ENCODE measurements around the gene CD52.
A peak's percentile ranks its signal among the peaks of the same experiment; 100 is the strongest.

CD52 gene

GRCh38 chr1:26317612-26318337 lies at the start of gene CD52:
CD52 (plus strand) TSS chr1:26317958; CDS start chr1:26318018, 60 bp downstream.
- DNase-seq = peak; percentile 79 to 84

GRCh38 chr1:26268290-26269197 lies 49.2 kb upstream of the CD52 start:
- no peak for DNase-seq

- DNase-seq = no peak
Observed at GRCh38 chr1:26269198-26269550, 48.6 kb upstream of the CD52 start.

DNA sequence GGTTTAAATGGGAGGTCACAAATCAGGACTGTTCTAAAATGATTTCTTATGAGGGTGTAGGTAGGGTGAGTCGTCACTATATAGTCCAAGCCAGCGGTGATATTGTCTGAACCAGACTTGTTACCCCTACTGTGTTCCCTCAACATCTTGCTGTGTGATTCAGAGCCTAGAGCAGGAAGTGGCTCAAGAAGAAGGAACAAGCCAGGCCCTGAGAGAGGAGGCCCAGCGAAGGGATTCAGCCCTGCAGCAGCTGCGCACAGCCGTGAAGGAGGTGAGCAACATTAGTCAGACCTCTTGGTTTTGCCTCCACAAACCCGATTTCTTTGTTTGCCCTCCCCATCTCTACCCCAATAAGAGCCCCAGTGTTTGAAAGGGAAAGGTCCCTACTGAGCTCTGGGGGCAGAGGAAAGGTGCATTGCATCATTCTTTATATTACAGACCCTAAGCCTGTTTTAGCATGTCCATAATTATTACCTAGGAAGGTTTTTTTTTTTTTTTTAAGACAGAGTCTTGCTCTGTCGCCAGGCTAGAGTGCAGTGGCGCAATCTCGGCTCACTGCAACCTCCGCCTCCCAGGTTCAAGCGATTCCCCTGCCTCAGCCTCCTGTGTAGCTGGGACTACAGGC lies 42.8 kb upstream of the CD52 start:
- peak in 1 of 2 donors; percentile 62 for DNase-seq

DNA sequence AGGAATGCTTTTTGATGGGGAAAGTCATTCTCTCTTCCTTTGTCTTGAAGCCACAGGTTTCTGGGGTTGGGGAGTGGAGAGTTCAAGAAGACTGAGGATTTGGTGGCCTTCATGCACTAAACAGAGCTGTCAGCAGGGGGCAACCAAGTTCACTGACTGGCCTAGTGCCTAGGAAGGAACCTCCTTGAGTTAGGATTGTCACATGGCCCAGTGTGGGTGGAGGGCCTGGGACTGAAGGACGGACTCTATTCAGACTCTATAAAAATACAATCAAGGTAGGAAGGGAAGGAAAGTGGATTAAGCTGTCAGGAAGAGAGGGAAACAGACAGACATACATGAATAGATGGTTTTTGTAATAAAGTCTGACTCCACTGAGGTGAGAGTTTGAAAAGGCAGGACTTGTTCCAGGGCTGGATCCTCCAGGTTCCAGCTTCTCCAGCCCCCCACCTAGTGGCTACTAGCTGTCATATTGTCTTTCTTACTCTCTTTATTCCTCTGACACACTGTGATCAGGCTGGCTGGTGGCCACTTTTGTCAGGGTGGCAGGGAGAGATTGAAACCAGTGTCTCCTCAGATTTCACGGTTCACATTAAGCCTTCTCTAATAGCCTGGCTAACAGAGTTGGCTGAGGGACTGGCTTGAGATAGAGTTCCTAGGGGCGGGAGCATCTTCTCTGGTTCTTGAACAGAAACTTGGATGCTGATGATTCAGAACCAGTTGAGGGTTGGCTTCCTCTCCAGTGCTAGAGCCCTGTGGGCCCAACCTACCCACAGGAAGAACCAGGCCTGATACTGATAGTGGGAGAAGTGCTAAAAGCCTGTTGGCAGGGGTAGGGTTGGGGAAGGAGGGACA lies 42.0 kb upstream of the CD52 start:
- DNase-seq = peak; percentile 81 to 83

GRCh38 chr1:26276432-26276838 lies 41.3 kb upstream of the CD52 start:
- no peak for DNase-seq

- DNase-seq = no peak
Observed at GRCh38 chr1:26277261-26277661, 40.5 kb upstream of the CD52 start.

GRCh38 chr1:26277719-26278118 lies 40.0 kb upstream of the CD52 start:
- no peak for DNase-seq

DNA sequence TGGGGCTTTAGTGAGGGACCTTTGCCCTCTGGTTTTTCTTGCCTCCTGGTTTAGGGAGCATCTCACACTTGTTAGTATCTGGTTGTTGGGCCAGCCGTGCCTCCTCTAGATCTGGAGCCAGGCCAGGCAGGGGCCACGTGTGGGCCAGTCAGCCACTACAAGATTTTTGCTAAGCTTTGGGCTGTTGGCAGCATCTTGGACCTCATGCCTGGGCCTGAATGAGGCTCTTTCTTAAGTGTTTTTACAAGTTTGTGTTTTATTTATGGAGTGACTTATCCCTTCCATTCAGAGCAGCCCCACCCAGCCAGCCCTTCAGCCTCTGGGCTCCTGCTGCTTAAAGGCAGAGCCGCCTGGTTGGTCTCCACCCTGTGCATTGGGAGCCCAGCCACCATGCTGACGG lies 39.5 kb upstream of the CD52 start:
- DNase-seq = no peak

DNA sequence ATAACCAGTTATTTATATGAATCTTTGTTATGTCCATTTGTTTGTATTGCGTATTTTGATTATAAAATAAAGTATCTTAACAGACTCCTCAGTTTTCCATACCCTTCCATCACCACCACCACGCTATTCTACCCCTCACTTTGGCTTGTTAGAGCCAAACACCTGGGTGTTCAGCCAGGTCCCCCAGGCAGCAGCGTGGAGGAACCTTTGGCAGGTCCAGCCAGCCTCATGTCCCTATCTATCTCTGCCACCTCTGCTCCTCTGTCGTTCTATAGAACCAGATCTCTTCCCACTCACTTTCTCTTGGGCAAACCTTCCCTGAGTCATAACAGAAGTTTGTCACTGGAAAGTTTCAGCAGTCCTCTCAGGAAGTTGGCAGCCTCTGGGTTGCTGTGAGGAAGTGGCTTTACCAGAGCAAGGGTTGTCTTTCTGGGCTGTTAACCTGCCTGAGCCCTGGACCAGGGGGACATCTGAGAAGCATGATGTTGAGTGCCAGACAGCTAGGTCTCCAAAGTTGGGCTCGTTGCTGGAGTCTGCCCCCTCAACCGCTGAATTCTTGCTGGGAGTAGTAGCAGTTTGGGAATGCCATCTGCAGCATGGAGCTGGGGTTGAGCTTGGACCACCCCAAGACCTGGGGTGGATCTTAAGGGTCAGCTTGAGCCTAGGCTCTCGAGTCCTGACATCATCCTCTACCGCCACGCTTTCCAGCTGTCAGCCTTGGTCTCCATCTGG lies 38.9 kb upstream of the CD52 start:
- peak; percentile 46 to 61 for DNase-seq

DNA sequence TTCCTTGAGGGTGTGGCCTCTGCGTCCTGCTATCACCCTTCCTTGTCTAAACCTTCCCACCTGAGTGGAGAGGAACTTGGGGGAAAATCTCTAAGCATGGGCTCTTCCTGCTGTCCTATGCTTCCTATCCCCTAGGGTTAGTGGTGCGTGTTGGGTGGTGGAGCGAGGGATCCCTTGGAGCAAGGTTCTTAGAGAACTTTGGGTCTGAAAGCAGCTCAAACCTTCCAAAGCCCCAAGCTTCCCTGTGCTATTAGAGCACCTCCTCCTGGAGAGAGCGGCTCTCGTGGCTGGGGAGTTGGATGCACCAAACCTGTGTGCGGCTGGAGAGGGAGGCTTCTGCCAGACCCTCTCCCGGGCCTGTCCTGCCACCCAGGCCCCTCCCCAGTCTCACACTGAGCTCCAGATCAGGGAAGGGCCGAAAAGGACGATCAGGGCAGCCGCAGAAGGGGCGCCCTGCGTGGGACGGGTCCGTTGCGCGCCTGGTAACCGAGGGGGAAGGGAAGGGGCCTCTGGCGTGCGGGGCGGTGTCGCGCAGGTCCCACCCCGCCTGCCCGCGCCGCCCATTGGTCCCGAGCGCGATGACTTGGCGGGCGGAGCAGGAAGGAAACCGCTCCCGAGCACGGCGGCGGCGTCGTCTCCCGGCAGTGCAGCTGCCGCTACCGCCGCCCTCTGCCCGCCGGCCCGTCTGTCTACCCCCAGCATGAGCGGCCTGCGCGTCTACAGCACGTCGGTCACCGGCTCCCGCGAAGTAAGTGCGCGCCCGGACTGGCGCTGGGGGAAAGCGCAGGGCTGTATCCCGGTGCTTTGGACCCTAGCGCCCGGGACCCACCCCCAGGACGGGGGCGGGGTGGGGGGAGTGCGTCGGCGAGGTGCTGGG lies 38.1 kb upstream of the CD52 start, which contains the start of gene SH3BGRL3:
Gene SH3BGRL3 (plus strand): TSS at position 631 of the 877 bp plus-strand sequence. CDS start 70 bp downstream, at position 701.
- peak; percentile 82 to 83 for DNase-seq

GRCh38 chr1:26280333-26281042 lies 37.3 kb upstream of the CD52 start:
- DNase-seq = peak in 1 of 2 donors; percentile 19

DNA sequence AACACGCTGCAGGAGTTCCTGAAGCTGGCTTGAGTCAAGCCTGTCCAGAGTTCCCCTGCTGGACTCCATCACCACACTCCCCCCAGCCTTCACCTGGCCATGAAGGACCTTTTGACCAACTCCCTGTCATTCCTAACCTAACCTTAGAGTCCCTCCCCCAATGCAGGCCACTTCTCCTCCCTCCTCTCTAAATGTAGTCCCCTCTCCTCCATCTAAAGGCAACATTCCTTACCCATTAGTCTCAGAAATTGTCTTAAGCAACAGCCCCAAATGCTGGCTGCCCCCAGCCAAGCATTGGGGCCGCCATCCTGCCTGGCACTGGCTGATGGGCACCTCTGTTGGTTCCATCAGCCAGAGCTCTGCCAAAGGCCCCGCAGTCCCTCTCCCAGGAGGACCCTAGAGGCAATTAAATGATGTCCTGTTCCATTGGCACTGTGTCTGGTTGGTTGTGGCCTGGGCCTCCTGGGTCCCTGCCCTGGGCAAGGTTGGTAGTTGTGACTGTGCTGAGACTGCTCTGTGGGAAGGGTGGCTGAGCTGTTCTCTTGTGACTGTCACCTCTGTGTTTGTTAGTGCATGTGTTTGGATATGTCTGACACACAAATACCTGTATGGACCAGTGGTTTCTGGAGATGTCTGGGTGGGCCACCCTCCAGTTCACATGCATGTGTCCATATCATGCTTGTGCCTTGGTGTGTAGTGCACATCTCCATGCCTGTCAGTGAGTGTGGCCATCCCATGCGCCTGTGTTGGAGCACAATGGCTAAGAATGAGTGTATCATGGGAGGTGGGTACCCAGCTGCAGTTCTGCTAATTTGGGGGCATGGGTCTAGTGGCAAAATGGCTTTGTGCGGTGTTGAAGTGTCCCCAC lies 36.4 kb upstream of the CD52 start:
- no peak for DNase-seq

GRCh38 chr1:26281971-26282370 lies 35.8 kb upstream of the CD52 start:
- no peak for DNase-seq

GRCh38 chr1:26282401-26282918 lies 35.3 kb upstream of the CD52 start:
- no peak for DNase-seq

DNA sequence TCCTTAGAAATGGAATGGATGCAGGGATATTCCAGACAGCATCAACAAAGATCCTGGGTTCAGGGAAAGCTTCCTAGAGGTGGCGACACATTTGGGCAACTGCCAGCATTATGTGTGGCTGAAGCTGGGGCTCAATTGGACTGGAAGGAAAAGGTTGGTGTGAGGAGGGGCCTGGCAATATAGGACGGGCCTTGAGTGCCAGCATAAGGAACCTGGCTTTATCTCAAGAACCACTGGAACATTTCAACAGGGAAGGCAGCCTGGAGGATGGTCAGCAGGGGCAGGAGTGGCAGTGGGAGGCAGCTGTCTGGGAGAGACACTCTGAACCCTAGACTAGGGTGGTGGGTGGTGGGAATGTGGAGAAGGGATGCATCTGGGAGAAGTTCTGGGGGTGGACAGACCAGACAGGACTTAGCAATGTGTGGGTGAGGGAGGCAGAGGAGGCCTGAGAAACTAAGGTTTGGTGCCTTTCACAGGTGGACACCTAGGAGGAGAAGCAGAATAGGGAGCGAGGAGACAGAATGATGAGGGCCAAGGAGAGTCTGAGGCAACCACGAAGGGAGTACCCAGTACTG lies 34.4 kb upstream of the CD52 start:
- no peak for DNase-seq

DNA sequence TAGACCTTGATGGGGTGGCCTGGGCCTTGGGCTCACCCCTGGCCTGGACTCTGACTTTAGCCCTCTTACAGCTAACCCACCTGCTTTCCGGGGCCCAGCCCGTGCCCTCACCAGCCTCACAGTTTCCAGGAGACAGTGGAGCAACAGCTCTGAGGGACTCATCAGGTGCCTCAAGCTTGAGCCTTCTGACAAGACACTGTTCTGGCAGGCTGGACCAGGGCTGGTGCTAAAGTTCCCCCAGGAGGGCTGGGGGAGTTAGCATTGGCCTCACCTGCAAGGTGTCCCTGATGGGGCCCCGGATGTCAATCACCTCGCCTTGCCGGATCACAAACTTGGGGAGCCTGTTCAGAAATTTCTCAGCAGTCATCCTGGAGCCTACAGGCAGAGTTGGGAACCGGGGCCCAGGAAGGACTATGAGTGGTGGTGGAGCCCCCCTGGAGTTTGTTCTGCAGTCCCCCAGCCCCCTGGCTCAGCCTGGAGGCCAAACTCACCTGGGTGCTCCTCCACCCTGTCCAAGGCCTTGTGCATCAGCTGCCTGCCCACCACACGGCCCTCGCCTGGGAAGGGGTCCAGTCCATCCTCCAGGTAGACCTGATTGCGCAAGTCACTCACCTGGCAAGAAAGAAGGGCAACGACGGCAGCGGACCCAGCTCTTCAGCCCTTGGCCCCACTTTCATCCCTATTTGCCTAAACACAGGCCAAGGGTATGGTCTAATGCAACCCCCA lies 33.7 kb upstream of the CD52 start:
- no peak for DNase-seq

Measured in CD4-positive, alpha-beta T cell treated with Interleukin-4 for 1 hour (primary cell).